Peyer's patch (tissue), 4 donors: ENCODE measurements around the gene SIDT2.

Source experiments
- CTCF ChIP-seq, 6 experiments: fragments of 450-650 bp in 4 of 6; fragments of 200-600 bp in 2 of 6; sonication (generic) in 1 of 6; IDR thresholded peaks; one replicate each; pipeline ENCODE4 v1.5.1; 2017 to 2019; ENCODE audit warnings: antibody characterized with exemption in 6 of 6, mild to moderate bottlenecking in 3 of 6, moderate library complexity in 1 of 6
- POLR2A ChIP-seq, 2 donors: fragments of 450-650 bp; IDR thresholded peaks; one replicate each; pipeline ENCODE4 v1.5.1; 2017; ENCODE audit warnings: antibody characterized with exemption in 2 of 2, mild to moderate bottlenecking in 2 of 2, moderate library complexity in 2 of 2

GRCh38 chr11:117189941-117190544, 11.5 kb downstream of the SIDT2 start:
- TF ChIP-seq CTCF (IDR thresholded peaks at IDR 0.05) (no peak), POLR2A (IDR thresholded peaks at IDR 0.05) (no peak)
